Bronchial epithelial cell (primary cell): ENCODE results near the gene LCMT2. TPM values are rescaled to one million over a fixed set of nuclear protein-coding genes. Genes with fewer than 3 reads are reported as not detected.
"Not testable (repeated sequence)": the region's sequence is repeated elsewhere in the genome, so short reads cannot be mapped to it uniquely, and the experiment has no call there.

Source experiments
- DNase-seq: peaks from one replicate; pipeline ENCODE4 v3.0.0-alpha.2; 2010; ENCODE audit warnings: low read depth
- FAIRE-seq: peaks from 2 replicates; lab custom pipeline; 2011; peaks lifted over from hg19 to GRCh38; lab: Jason Lieb, UNC
- H3K27me3 ChIP-seq: 2 replicates; pipeline ENCODE4 v1.5.1; 2011; ENCODE audit warnings: low read length; ENCODE audit not compliant: control insufficient read depth, insufficient read depth
- H3K36me3 ChIP-seq: 2 replicates; pipeline ENCODE4 v1.5.1; 2011; ENCODE audit warnings: low read length; ENCODE audit not compliant: control insufficient read depth, insufficient read depth
- H3K4me3 ChIP-seq: 2 replicates; pipeline ENCODE4 v1.5.1; 2011; ENCODE audit warnings: mild to moderate bottlenecking, low read depth, low read length, control low read depth
- CTCF ChIP-seq: IDR thresholded peaks from 2 replicates; pipeline ENCODE4 v1.5.1; 2011; ENCODE audit warnings: mild to moderate bottlenecking, moderate library complexity, low read length, control low read depth, inconsistent platforms; ENCODE audit not compliant: insufficient read depth, severe bottlenecking
- total RNA-seq: library from RNA; depleted of rRNA; stranded (reverse); fragments of >200 nt; gene quantifications from 2 replicates; pipeline ENCODE4 v1.2.1, GENCODE V29; 2014

The LCMT2 gene
- total RNA-seq, 1 donor from 2014 or later: 11.3 TPM

DNA sequence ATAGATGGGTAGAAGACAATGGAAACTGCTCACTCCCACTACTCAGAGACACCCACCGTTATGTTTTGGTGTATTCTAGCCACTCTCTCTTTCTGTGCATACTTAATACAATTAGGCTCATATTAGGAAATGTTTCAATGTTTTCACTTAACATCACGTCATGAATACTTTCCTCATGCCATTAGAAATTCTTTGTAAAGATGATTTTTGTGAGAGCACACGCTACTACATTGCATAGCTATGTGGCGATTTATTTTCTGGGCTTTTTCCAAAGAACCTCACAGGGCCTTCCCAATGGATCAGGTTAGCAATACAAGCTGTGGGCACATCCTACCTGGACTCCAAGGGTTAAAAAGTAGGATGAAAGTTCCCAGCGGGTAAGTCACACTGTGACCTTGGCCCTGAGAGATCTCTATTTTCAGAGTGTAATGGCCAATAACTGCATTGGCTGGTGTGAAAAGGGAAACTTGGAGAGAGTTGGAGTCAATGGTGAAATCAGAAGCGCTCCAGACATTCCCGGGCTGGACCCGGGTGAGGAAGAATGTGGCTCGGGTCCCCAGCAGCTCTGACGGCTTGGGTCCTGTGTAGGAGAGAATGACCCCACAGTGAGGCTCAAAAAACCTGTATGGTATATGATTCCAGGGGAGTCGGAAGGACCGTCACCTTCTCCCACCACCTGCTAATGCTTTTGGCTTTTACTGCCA, 37.8 kb downstream of the LCMT2 start:
- TF ChIP-seq CTCF: no peak
- H3K27me3 ChIP-seq: peaks cover 15% of the 10 kb centered on the region
- DNase-seq: no peak
- H3K4me3 ChIP-seq: no peak overlapping the region
- FAIRE-seq: no peak
- no peaks in the 10 kb centered on the region for H3K36me3 ChIP-seq

- not testable (repeated sequence) for H3K4me3 ChIP-seq, H3K36me3 ChIP-seq, FAIRE-seq, DNase-seq
- H3K27me3 ChIP-seq: peaks cover 18% of the 10 kb centered on the region
Observed at GRCh38 chr15:43289656-43290055, 40.7 kb downstream of the LCMT2 start.

DNA sequence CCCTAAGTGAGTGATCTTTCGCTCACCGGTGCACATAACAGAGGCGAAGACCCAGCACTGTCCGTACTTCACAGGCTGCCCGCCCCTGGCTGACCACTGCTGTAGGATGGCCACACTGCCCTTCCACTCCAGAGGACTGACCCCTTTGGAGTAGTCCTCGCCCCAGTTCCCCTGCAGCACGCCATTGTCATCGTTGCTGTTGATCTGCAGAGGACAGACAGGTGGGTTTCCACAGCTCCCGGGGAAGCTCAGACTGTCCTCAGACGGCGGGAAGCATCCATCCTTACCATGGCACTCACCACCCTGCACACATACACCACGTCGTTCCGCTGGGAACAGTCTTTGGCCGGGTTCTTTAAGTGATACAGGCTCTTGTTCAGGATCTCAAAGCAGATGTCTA, 43.1 kb downstream of the LCMT2 start:
- no peak for FAIRE-seq
- H3K27me3 ChIP-seq: peaks cover 6% of the 10 kb centered on the region
- no peak for DNase-seq
- no peak overlapping the region for H3K4me3 ChIP-seq
- no peaks in the 10 kb centered on the region for H3K36me3 ChIP-seq
- no peak for TF ChIP-seq CTCF

DNA sequence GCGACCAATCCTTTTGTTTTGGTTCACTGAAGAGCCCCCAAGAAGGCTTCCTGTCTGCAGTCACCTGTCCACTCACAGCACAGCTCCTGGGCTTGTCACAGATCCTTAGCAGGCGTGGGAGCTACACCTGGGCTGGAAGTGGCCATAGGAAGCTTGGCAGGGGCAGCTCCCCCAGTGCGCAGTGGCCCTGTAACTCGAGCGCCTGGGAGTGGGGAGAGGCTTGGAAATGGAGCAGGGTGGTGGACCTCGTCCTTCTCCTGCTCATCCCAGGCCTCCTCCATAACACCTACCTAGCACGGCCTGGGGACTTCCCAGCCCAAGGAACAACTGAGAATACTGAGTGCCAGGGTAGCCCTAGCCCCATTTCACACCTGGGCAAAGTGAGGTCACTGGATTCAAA, 44.3 kb downstream of the LCMT2 start:
- DNase-seq (no peak), FAIRE-seq (no peak)
- Histone ChIP-seq H3K36me3 (no peaks in the 10 kb centered on the region), H3K27me3 (peaks cover 2% of the 10 kb centered on the region), H3K4me3 (no peak overlapping the region)
- TF ChIP-seq CTCF: no peak

DNA sequence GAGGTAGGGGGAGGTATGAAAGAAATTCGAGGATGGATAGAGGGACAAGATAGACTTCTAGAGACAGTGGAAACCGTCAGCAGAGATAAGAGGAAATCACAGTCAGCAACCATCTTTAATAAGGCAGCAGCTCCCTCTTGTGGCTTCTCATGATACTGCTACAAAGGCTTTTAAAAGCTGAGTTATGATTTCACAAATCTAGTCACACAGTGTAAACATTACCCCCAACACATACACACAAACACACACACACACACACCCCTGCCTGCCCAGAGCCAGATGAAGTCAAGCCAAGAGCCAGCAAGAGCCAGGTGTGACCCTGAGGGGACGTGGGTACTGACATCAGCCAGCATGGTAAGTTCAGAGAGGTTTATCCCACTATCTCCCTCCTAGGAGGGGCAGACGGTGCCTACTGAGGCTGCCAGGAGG, 44.8 kb downstream of the LCMT2 start:
- DNase-seq (peak; percentile 63), FAIRE-seq (peak; percentile 7)
- H3K36me3 ChIP-seq: no peaks in the 10 kb centered on the region
- peaks cover 2% of the 10 kb centered on the region for H3K27me3 ChIP-seq
- no peak overlapping the region for H3K4me3 ChIP-seq
- peak; percentile 82 for TF ChIP-seq CTCF

DNA sequence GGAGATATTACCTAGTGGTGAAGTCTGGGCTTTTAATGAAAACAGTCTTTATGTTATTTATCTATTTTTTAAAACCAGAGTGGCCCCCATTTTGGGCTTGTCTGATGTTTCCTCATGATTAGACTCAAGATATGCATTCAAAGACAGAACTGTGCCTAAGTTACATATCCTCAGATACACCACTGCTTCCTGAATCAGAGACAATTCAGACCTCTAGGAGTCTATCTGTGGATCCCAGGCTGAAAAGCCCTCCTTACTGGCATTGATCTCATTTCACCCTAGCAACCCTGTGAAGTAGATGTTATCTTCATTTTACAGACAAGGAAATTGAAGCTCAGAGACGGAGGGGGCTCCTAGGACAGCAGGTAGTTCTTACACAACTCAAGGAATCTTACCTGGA, 46.8 kb downstream of the LCMT2 start:
- Histone ChIP-seq H3K36me3 (no peaks in the 10 kb centered on the region), H3K27me3 (peaks cover 5% of the 10 kb centered on the region), H3K4me3 (no peak overlapping the region)
- DNase-seq (no peak), FAIRE-seq (no peak)
- no peak for TF ChIP-seq CTCF
